Osteoblast (primary cell): ENCODE measurements around the gene CAND2. TPM values are rescaled to one million over a fixed set of nuclear protein-coding genes. Genes with fewer than 3 reads are reported as not detected.

ENCODE experiments used
- DNase-seq: peaks from one replicate; pipeline ENCODE4 v3.0.0; 2011; ENCODE audit warnings: low spot score, mixed read lengths; ENCODE audit not compliant: insufficient read length; ENCODE audit errors: missing footprints
- H2AFZ ChIP-seq: 2 replicates; pipeline ENCODE4 v1.6.0; 2011; ENCODE audit warnings: mild to moderate bottlenecking, low read length
- H3K27ac ChIP-seq: 2 replicates; pipeline ENCODE4 v1.5.1; 2011; ENCODE audit warnings: mild to moderate bottlenecking, low read depth, low read length, moderate library complexity
- H3K27me3 ChIP-seq: 2 replicates; pipeline ENCODE4 v1.6.0; 2012; ENCODE audit warnings: mild to moderate bottlenecking, control low read depth, inconsistent platforms, low read length, moderate library complexity; ENCODE audit not compliant: insufficient read depth
- H3K36me3 ChIP-seq: 2 replicates; pipeline ENCODE4 v1.5.1; 2011; ENCODE audit warnings: mild to moderate bottlenecking, low read length, control low read depth, moderate library complexity; ENCODE audit not compliant: insufficient read depth
- H3K4me1 ChIP-seq: 2 replicates; pipeline ENCODE4 v1.5.1; 2011; ENCODE audit warnings: mild to moderate bottlenecking, low read length, control low read depth, moderate library complexity; ENCODE audit not compliant: insufficient read depth
- H3K4me2 ChIP-seq: 2 replicates; pipeline ENCODE4 v1.6.0; 2011; ENCODE audit warnings: mild to moderate bottlenecking, low read length; ENCODE audit not compliant: insufficient read depth
- H3K4me3 ChIP-seq: fragments of 200-600 bp; sonication (generic); 3 replicates; pipeline ENCODE4 v1.5.1; 2012; ENCODE audit warnings: mild to moderate bottlenecking, low read length, inconsistent platforms; ENCODE audit not compliant: insufficient read depth
- H3K79me2 ChIP-seq: 2 replicates; pipeline ENCODE4 v1.6.0; 2012; ENCODE audit warnings: mild to moderate bottlenecking, low read length, control low read depth, inconsistent platforms; ENCODE audit not compliant: insufficient read depth
- H3K9me3 ChIP-seq: 2 replicates; pipeline ENCODE4 v1.5.1; 2011; ENCODE audit warnings: low read depth, low read length, control low read depth
- H4K20me1 ChIP-seq: 2 replicates; pipeline ENCODE4 v1.6.0; 2012; ENCODE audit warnings: mild to moderate bottlenecking, low read length, control low read depth; ENCODE audit not compliant: insufficient read depth
- total RNA-seq: library from RNA; depleted of rRNA; stranded (reverse); fragments of >200 nt; gene quantifications from 2 replicates; pipeline ENCODE4 v1.2.3, GENCODE V29; 2012
- TF ChIP-seq, protein P1 (sequence below): IDR thresholded peaks from 2 replicates; pipeline ENCODE4 v1.5.1; 2011; ENCODE audit warnings: mild to moderate bottlenecking, low read depth, low read length, moderate library complexity; ENCODE audit errors: extremely low read depth

Gene CAND2
- total RNA-seq, 1 donor: 1.4 TPM

- no peaks in the 10 kb centered on the region for H3K27me3 ChIP-seq
These were observed 32.2 kb upstream of the CAND2 start for GRCh38 chr3:12764171-12764776.

DNA sequence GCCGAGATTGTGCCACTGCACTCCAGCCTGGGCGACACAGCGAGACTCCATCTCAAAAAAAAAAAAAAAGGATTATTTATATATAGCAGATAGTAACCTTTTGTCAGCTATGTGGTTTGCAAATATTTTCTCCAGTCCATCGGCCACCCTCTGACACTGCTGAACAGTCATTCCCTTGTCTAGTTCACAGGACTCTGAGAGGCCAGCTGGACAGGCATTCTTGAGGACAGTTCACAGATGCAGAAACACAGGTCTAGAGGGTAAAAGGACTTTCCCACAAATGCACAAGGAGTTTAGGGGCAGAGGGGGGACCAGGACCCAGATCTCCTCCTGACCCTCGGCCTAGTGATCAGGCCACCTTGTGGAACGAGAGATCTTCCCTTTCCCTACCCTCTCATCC, 29.9 kb upstream of the CAND2 start:
- no peaks in the 10 kb centered on the region for H3K27me3 ChIP-seq
- TF ChIP-seq, protein P1, sequence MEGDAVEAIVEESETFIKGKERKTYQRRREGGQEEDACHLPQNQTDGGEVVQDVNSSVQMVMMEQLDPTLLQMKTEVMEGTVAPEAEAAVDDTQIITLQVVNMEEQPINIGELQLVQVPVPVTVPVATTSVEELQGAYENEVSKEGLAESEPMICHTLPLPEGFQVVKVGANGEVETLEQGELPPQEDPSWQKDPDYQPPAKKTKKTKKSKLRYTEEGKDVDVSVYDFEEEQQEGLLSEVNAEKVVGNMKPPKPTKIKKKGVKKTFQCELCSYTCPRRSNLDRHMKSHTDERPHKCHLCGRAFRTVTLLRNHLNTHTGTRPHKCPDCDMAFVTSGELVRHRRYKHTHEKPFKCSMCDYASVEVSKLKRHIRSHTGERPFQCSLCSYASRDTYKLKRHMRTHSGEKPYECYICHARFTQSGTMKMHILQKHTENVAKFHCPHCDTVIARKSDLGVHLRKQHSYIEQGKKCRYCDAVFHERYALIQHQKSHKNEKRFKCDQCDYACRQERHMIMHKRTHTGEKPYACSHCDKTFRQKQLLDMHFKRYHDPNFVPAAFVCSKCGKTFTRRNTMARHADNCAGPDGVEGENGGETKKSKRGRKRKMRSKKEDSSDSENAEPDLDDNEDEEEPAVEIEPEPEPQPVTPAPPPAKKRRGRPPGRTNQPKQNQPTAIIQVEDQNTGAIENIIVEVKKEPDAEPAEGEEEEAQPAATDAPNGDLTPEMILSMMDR: no peak
- H3K4me2 ChIP-seq: no peak overlapping the region
- H3K4me1 ChIP-seq: peaks cover 4% of the 10 kb centered on the region
- no peaks in the 10 kb centered on the region for H4K20me1 ChIP-seq
- no peaks in the 10 kb centered on the region for H3K9me3 ChIP-seq
- no peak overlapping the region for H3K27ac ChIP-seq
- no peaks in the 10 kb centered on the region for H3K79me2 ChIP-seq
- no peaks in the 10 kb centered on the region for H3K36me3 ChIP-seq
- no peak overlapping the region for H2AFZ ChIP-seq
- no peak for DNase-seq
- no peak overlapping the region for H3K4me3 ChIP-seq

More at GRCh38 chr3:12764171-12764776, 32.2 kb upstream of the CAND2 start:
- H3K4me1 ChIP-seq: peaks cover 4% of the 10 kb centered on the region
- no peak overlapping the region for H3K4me3 ChIP-seq
- H3K79me2 ChIP-seq: no peaks in the 10 kb centered on the region
- H3K36me3 ChIP-seq: no peaks in the 10 kb centered on the region
- H4K20me1 ChIP-seq: no peaks in the 10 kb centered on the region
- no peaks in the 10 kb centered on the region for H3K9me3 ChIP-seq
- no peak for DNase-seq
- TF ChIP-seq, protein P1: no peak
- no peak overlapping the region for H2AFZ ChIP-seq
- H3K27ac ChIP-seq: no peak overlapping the region
- H3K4me2 ChIP-seq: no peak overlapping the region

GRCh38 chr3:12768579-12769527, 27.6 kb upstream of the CAND2 start:
- H3K9me3 ChIP-seq: no peaks in the 10 kb centered on the region
- no peak overlapping the region for H3K27ac ChIP-seq
- no peak overlapping the region for H2AFZ ChIP-seq
- H3K4me1 ChIP-seq: no peaks in the 10 kb centered on the region
- no peak for DNase-seq
- no peaks in the 10 kb centered on the region for H3K79me2 ChIP-seq
- H3K4me2 ChIP-seq: no peak overlapping the region
- no peak overlapping the region for H3K4me3 ChIP-seq
- H3K27me3 ChIP-seq: peaks cover 3% of the 10 kb centered on the region
- H4K20me1 ChIP-seq: no peaks in the 10 kb centered on the region
- no peaks in the 10 kb centered on the region for H3K36me3 ChIP-seq
- TF ChIP-seq, protein P1: no peak

DNA sequence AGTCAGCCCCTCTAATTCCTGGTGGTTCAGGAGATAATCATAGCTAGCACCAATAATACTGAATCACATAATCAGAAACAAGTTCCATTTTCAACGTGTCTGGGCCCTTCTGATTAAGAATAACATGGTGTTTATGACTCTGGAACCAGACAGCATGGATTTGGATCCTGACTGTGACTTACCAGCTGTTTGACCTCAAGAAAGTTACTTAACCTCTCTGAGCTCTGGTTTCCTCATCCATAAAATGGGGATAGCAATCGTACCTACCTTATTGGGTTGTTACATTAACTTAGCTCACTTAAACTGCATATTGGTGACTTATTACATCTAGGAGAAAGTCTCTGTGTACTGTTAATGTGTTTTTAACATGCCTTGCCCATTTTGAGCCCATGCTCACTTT, 26.7 kb upstream of the CAND2 start:
- Histone ChIP-seq H3K9me3 (no peaks in the 10 kb centered on the region), H3K79me2 (no peaks in the 10 kb centered on the region), H3K4me1 (no peaks in the 10 kb centered on the region), H3K36me3 (no peaks in the 10 kb centered on the region), H3K27ac (no peak overlapping the region), H3K27me3 (peaks cover 6% of the 10 kb centered on the region), H3K4me2 (no peak overlapping the region), H3K4me3 (no peak overlapping the region), H2AFZ (no peak overlapping the region), H4K20me1 (no peaks in the 10 kb centered on the region)
- TF ChIP-seq, protein P1: no peak
- DNase-seq: no peak
